HepG2 (cell line): ENCODE data around the gene IQCH. TPM values are rescaled to one million over a fixed set of nuclear protein-coding genes. Genes with fewer than 3 reads are reported as not detected.

Experiments used
- ARNT2 ChIP-seq: sonication (generic); formaldehyde crosslinking; IDR thresholded peaks from 2 replicates; pipeline ENCODE4 v1.8.0; 2022; ENCODE audit warnings: mild to moderate bottlenecking, low read depth, missing genetic modification reagents, moderate library complexity
- HNF4A ChIP-seq: sonication (generic); formaldehyde crosslinking; IDR thresholded peaks from 2 replicates; pipeline ENCODE4 v1.4.0; 2020; ENCODE audit warnings: missing genetic modification reagents
- KMT2A ChIP-seq: sonication (generic); formaldehyde crosslinking; IDR thresholded peaks from 2 replicates; pipeline ENCODE4 v1.4.0; 2020; ENCODE audit warnings: missing genetic modification reagents
- NFATC3 ChIP-seq: sonication (generic); formaldehyde crosslinking; IDR thresholded peaks from 2 replicates; pipeline ENCODE4 v1.5.1; 2020; ENCODE audit warnings: mild to moderate bottlenecking, missing genetic modification reagents
- SOX13 ChIP-seq, 3 experiments: fragments of 450-650 bp in 1 of 3; sonication (generic) in 1 of 3; formaldehyde crosslinking in 1 of 3; IDR thresholded peaks in 2 of 3; conservative IDR thresholded peaks in 1 of 3; 2 replicates each; pipeline versions ENCODE4 v1.5.0 to v1.6.1; 2016 to 2020; ENCODE audit warnings: antibody characterized with exemption in 1 of 3, mild to moderate bottlenecking in 1 of 3, missing compliant biosample characterization in 1 of 3, missing genetic modification reagents in 1 of 3, moderate library complexity in 1 of 3
- SOX6 ChIP-seq, 2 experiments: fragments of 450-650 bp in 1 of 2; sonication (generic) in 1 of 2; formaldehyde crosslinking in 1 of 2; IDR thresholded peaks; 2 replicates each; pipeline versions ENCODE4 v1.4.0 to v1.6.1; 2017 to 2020; ENCODE audit warnings: antibody characterized with exemption in 1 of 2, mild to moderate bottlenecking in 1 of 2, missing genetic modification reagents in 1 of 2
- ZNF878 ChIP-seq: sonication (generic); formaldehyde crosslinking; IDR thresholded peaks from 2 replicates; pipeline ENCODE4 v1.8.1; 2023; ENCODE audit warnings: mild to moderate bottlenecking, missing genetic modification reagents, moderate library complexity
- polyA plus RNA-seq, 8 experiments: library from polyadenylated mRNA; depleted of rRNA in 3 of 8; stranded (reverse) in 7 of 8; unstranded in 1 of 8; fragments of >200 nt; fragmentation: Illumina TruSeq in 4 of 8; extraction: Trizol in 4 of 8; gene quantifications; 2 replicates each; pipeline versions ENCODE4 v1.2.1 to v1.2.3, GENCODE V29; 2011 to 2016; ENCODE audit warnings: low read depth in 4 of 8, missing spikeins in 1 of 8, mixed read lengths in 1 of 8; ENCODE audit not compliant: insufficient read depth in 1 of 8
- total RNA-seq, 5 experiments: library from RNA; depleted of rRNA; stranded (reverse); fragments of >200 nt; fragmentation: Illumina TruSeq; extraction: Trizol; gene quantifications; 2 replicates each; pipeline ENCODE4 v1.2.3, GENCODE V29; 2016; ENCODE audit warnings: low read depth in 1 of 5
- TF ChIP-seq, protein P1 (sequence below): sonication (generic); formaldehyde crosslinking; IDR thresholded peaks from 2 replicates; pipeline ENCODE4 v1.4.0; 2020; ENCODE audit warnings: missing genetic modification reagents
- TF ChIP-seq, protein P2 (sequence below): sonication (generic); formaldehyde crosslinking; IDR thresholded peaks from 2 replicates; pipeline ENCODE4 v1.9.0; 2022; ENCODE audit warnings: missing genetic modification reagents, mild to moderate bottlenecking, borderline replicate concordance
- TF ChIP-seq, protein P3 (sequence below): IDR thresholded peaks from 2 replicates; pipeline ENCODE4 v1.6.1; 2016; ENCODE audit warnings: low read depth, borderline replicate concordance
- TF ChIP-seq, protein P4 (sequence below): sonication (generic); formaldehyde crosslinking; IDR thresholded peaks from one replicate; pipeline ENCODE4 v1.5.1; 2020; ENCODE audit warnings: mild to moderate bottlenecking, missing genetic modification reagents; ENCODE audit errors: not compliant biosample characterization
- TF ChIP-seq, protein P5 (sequence below): sonication (generic); formaldehyde crosslinking; IDR thresholded peaks from 2 replicates; pipeline ENCODE4 v1.5.1; 2020; ENCODE audit warnings: mild to moderate bottlenecking, moderate library complexity, missing genetic modification reagents

IQCH gene
- total and polyA plus RNA-seq, 2 of the 13 experiments (the other 11 are each of a cell fraction or from before 2014, with no cell fraction given): 0.16 to 0.55 TPM

DNA sequence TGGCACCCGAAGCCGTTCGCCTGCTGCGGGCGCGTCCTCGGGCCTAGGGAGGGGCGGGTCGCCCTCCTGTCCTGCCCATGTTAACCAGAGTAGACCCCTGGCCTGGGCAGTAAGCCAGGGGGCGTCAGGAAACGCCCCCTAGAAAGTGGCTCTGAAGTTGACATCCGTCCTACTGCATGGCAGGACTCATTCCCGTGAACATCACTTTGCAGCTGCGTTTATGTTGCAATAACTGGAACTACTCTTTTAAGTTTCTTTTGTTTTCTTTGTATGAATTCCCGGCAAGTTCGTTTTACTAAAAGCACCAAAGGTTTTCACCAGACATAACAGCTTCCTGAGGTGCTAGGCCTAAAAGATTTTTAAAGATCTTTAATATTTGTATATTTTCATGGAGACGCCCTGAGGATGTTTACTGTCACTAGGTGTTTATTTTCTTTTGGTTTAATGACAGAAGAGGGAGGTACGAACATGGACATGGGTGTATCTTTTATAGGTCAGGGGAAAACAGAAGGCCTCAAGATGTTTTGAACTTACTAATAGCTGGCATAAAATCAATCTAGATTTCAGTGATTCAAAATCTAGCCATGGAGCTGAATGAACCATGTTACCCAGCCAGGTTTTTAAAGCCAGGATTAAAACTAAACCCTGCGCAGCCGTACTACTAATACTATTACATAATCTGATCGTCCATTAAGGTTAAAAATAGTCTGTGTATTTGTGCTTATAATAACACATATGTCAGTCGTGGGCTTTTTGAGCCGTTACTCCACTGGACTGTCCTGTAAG, 267.4 kb downstream of the IQCH start (continued):
- TF ChIP-seq, protein P1, sequence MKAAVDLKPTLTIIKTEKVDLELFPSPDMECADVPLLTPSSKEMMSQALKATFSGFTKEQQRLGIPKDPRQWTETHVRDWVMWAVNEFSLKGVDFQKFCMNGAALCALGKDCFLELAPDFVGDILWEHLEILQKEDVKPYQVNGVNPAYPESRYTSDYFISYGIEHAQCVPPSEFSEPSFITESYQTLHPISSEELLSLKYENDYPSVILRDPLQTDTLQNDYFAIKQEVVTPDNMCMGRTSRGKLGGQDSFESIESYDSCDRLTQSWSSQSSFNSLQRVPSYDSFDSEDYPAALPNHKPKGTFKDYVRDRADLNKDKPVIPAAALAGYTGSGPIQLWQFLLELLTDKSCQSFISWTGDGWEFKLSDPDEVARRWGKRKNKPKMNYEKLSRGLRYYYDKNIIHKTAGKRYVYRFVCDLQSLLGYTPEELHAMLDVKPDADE (CRISPR knock-in tag): no peak
- TF ChIP-seq SOX13 (IDR thresholded peaks at IDR 0.05) (no peak), SOX13 (CRISPR knock-in tag; conservative IDR thresholded peaks at IDR 0.05 in 1 of 2, IDR thresholded peaks at IDR 0.05 in 1 of 2) (no peak), ARNT2 (no peak; the same call in 1 of the 2 replicates), KMT2A (CRISPR knock-in tag) (no peak; the same call in none of the 2 replicates), ZNF878 (CRISPR knock-in tag) (0 out of 2 replicates have a peak, but pooled peaks have one; percentile 9), SOX6 (IDR thresholded peaks at IDR 0.05) (no peak), SOX6 (CRISPR knock-in tag; IDR thresholded peaks at IDR 0.05) (peak; percentile 26; the same call in 1 of the 2 replicates), HNF4A (CRISPR knock-in tag) (no peak), NFATC3 (no peak)
- TF ChIP-seq, protein P2, sequence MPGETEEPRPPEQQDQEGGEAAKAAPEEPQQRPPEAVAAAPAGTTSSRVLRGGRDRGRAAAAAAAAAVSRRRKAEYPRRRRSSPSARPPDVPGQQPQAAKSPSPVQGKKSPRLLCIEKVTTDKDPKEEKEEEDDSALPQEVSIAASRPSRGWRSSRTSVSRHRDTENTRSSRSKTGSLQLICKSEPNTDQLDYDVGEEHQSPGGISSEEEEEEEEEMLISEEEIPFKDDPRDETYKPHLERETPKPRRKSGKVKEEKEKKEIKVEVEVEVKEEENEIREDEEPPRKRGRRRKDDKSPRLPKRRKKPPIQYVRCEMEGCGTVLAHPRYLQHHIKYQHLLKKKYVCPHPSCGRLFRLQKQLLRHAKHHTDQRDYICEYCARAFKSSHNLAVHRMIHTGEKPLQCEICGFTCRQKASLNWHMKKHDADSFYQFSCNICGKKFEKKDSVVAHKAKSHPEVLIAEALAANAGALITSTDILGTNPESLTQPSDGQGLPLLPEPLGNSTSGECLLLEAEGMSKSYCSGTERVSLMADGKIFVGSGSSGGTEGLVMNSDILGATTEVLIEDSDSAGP: peak; percentile 23; the same call in 1 of the 2 replicates
- TF ChIP-seq, protein P3, sequence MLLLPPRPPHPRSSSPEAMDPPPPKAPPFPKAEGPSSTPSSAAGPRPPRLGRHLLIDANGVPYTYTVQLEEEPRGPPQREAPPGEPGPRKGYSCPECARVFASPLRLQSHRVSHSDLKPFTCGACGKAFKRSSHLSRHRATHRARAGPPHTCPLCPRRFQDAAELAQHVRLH (CRISPR knock-in tag): peak; percentile 2; the same call in 1 of the 2 replicates
- TF ChIP-seq, protein P4, sequence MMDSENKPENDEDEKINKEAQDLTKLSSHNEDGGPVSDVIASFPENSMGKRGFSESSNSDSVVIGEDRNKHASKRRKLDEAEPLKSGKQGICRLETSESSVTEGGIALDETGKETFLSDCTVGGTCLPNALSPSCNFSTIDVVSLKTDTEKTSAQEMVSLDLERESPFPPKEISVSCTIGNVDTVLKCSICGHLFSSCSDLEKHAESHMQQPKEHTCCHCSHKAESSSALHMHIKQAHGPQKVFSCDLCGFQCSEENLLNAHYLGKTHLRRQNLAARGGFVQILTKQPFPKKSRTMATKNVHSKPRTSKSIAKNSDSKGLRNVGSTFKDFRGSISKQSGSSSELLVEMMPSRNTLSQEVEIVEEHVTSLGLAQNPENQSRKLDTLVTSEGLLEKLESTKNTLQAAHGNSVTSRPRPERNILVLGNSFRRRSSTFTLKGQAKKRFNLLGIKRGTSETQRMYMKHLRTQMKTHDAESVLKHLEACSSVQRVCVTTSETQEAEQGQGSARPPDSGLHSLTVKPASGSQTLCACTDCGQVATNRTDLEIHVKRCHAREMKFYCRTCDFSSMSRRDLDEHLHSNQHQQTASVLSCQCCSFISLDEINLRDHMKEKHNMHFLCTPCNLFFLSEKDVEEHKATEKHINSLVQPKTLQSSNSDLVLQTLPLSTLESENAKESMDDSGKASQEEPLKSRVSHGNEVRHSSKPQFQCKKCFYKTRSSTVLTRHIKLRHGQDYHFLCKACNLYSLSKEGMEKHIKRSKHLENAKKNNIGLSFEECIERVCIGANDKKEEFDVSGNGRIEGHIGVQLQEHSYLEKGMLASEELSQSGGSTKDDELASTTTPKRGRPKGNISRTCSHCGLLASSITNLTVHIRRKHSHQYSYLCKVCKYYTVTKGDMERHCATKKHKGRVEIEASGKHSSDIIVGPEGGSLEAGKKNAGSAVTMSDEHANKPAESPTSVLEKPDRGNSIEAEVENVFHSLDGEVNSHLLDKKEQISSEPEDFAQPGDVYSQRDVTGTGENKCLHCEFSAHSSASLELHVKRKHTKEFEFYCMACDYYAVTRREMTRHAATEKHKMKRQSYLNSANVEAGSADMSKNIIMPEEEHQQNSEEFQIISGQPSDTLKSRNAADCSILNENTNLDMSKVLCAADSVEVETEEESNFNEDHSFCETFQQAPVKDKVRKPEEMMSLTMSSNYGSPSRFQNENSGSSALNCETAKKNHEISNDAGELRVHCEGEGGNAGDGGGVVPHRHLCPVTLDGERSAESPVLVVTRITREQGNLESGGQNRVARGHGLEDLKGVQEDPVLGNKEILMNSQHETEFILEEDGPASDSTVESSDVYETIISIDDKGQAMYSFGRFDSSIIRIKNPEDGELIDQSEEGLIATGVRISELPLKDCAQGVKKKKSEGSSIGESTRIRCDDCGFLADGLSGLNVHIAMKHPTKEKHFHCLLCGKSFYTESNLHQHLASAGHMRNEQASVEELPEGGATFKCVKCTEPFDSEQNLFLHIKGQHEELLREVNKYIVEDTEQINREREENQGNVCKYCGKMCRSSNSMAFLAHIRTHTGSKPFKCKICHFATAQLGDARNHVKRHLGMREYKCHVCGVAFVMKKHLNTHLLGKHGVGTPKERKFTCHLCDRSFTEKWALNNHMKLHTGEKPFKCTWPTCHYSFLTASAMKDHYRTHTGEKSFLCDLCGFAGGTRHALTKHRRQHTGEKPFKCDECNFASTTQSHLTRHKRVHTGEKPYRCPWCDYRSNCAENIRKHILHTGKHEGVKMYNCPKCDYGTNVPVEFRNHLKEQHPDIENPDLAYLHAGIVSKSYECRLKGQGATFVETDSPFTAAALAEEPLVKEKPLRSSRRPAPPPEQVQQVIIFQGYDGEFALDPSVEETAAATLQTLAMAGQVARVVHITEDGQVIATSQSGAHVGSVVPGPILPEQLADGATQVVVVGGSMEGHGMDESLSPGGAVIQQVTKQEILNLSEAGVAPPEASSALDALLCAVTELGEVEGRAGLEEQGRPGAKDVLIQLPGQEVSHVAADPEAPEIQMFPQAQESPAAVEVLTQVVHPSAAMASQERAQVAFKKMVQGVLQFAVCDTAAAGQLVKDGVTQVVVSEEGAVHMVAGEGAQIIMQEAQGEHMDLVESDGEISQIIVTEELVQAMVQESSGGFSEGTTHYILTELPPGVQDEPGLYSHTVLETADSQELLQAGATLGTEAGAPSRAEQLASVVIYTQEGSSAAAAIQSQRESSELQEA: peak; percentile 28
- TF ChIP-seq, protein P5, sequence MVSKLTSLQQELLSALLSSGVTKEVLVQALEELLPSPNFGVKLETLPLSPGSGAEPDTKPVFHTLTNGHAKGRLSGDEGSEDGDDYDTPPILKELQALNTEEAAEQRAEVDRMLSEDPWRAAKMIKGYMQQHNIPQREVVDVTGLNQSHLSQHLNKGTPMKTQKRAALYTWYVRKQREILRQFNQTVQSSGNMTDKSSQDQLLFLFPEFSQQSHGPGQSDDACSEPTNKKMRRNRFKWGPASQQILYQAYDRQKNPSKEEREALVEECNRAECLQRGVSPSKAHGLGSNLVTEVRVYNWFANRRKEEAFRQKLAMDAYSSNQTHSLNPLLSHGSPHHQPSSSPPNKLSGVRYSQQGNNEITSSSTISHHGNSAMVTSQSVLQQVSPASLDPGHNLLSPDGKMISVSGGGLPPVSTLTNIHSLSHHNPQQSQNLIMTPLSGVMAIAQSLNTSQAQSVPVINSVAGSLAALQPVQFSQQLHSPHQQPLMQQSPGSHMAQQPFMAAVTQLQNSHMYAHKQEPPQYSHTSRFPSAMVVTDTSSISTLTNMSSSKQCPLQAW (CRISPR knock-in tag): no peak
